Dermis blood vessel endothelial cell (primary cell): ENCODE measurements around the gene EHHADH. TPM values are rescaled to one million over a fixed set of nuclear protein-coding genes. Genes with fewer than 3 reads are reported as not detected.
A peak's percentile ranks its signal among the peaks of the same experiment; 100 is the strongest.
"Not testable (repeated sequence)": the region's sequence is repeated elsewhere in the genome, so short reads cannot be mapped to it uniquely, and the experiment has no call there.

ENCODE experiments used
- DNase-seq: peaks from one replicate; pipeline ENCODE4 v3.0.0; 2010
- total RNA-seq: library from RNA; depleted of rRNA; stranded (reverse); fragments of >200 nt; gene quantifications from 2 replicates; pipeline ENCODE4 v1.2.3, GENCODE V29; 2014

EHHADH gene
- total RNA-seq, 1 donor from 2014 or later = 6.6 TPM

GRCh38 chr3:185250653-185251052 is 3.2 kb downstream of the EHHADH start:
- no peak for DNase-seq

- DNase-seq = no peak
Measured at GRCh38 chr3:185250247-185250646, 3.6 kb downstream of the EHHADH start.

GRCh38 chr3:185242642-185243041 is 11.2 kb downstream of the EHHADH start:
- no peak for DNase-seq

- DNase-seq = no peak
Measured at GRCh38 chr3:185236969-185237368, 16.9 kb downstream of the EHHADH start.

GRCh38 chr3:185233328-185233727 is 20.5 kb downstream of the EHHADH start:
- no peak for DNase-seq

- not testable (repeated sequence) for DNase-seq
Measured at GRCh38 chr3:185226526-185226925, 27.3 kb downstream of the EHHADH start.

- no peak for DNase-seq
Measured at GRCh38 chr3:185225523-185225922, 28.3 kb downstream of the EHHADH start.

GRCh38 chr3:185225080-185225479 is 28.8 kb downstream of the EHHADH start:
- no peak for DNase-seq

- no peak for DNase-seq
Measured at GRCh38 chr3:185221203-185221602, 32.6 kb downstream of the EHHADH start.

GRCh38 chr3:185216607-185216958 is 37.3 kb downstream of the EHHADH start:
- peak; percentile 33 for DNase-seq

- peak; percentile 49 for DNase-seq
Measured at GRCh38 chr3:185215873-185216606, 37.8 kb downstream of the EHHADH start.

- no peak for DNase-seq
Measured at GRCh38 chr3:185212559-185212958, 41.3 kb downstream of the EHHADH start.

GRCh38 chr3:185212086-185212485 is 41.8 kb downstream of the EHHADH start:
- no peak for DNase-seq

- no peak for DNase-seq
Measured at GRCh38 chr3:185210621-185211142, 43.2 kb downstream of the EHHADH start.

GRCh38 chr3:185208823-185209222 is 45.0 kb downstream of the EHHADH start:
- no peak for DNase-seq

GRCh38 chr3:185207931-185208746 is 45.7 kb downstream of the EHHADH start:
- DNase-seq = no peak

GRCh38 chr3:185207481-185207880 is 46.4 kb downstream of the EHHADH start:
- DNase-seq = no peak

GRCh38 chr3:185205865-185206264 is 48.0 kb downstream of the EHHADH start:
- no peak for DNase-seq

GRCh38 chr3:185204894-185205293 is 49.0 kb downstream of the EHHADH start:
- no peak for DNase-seq

GRCh38 chr3:185200639-185201038 is 53.2 kb downstream of the EHHADH start:
- DNase-seq = peak; percentile 77

GRCh38 chr3:185199671-185200070 is 54.2 kb downstream of the EHHADH start:
- no peak for DNase-seq

- DNase-seq = no peak
Measured at GRCh38 chr3:185199206-185199605, 54.6 kb downstream of the EHHADH start.

GRCh38 chr3:185197068-185197467 is 56.8 kb downstream of the EHHADH start:
- DNase-seq = no peak

- no peak for DNase-seq
Measured at GRCh38 chr3:185195652-185196051, 58.2 kb downstream of the EHHADH start.
